HG02970 (cell line): Measurements from ENCODE around the gene IMPDH1.

ENCODE experiments used
- ATAC-seq: cut with Tn5 transposase; IDR thresholded peaks from one replicate; pipeline ENCODE4 v1.9.1; 2021; ENCODE audit warnings: mild to moderate bottlenecking, moderate library complexity, moderate number of reproducible peaks; ENCODE audit not compliant: unreplicated experiment, low FRiP score

Gene IMPDH1

GRCh38 chr7:128406314-128407232, 3.2 kb downstream of the IMPDH1 start:
- ATAC-seq: no peak

GRCh38 chr7:128405471-128406313, 4.1 kb downstream of the IMPDH1 start:
- ATAC-seq: no peak

GRCh38 chr7:128404886-128405470, 4.8 kb downstream of the IMPDH1 start:
- no peak for ATAC-seq

- ATAC-seq: no peak
Measured at GRCh38 chr7:128404143-128404681, 5.6 kb downstream of the IMPDH1 start.

GRCh38 chr7:128403676-128404075, 6.1 kb downstream of the IMPDH1 start:
- no peak for ATAC-seq

- ATAC-seq: no peak
Measured at GRCh38 chr7:128402356-128402755, 7.4 kb downstream of the IMPDH1 start.

GRCh38 chr7:128400566-128400965, 9.2 kb downstream of the IMPDH1 start:
- no peak for ATAC-seq

GRCh38 chr7:128399991-128400390, 9.8 kb downstream of the IMPDH1 start:
- ATAC-seq: no peak

GRCh38 chr7:128398841-128399135, 11.0 kb downstream of the IMPDH1 start:
- no peak for ATAC-seq

- ATAC-seq: no peak
Measured at GRCh38 chr7:128398016-128398840, 11.6 kb downstream of the IMPDH1 start.

- ATAC-seq: no peak
Measured at GRCh38 chr7:128396357-128396756, 13.4 kb downstream of the IMPDH1 start.

- ATAC-seq: no peak
Measured at GRCh38 chr7:128395748-128396147, 14.0 kb downstream of the IMPDH1 start.

GRCh38 chr7:128394904-128395496, 14.8 kb downstream of the IMPDH1 start:
- no peak for ATAC-seq

- no peak for ATAC-seq
Measured at GRCh38 chr7:128393526-128394330, 16.1 kb downstream of the IMPDH1 start.

- no peak for ATAC-seq
Measured at GRCh38 chr7:128392446-128393327, 17.1 kb downstream of the IMPDH1 start.

GRCh38 chr7:128391805-128392204, 18.0 kb downstream of the IMPDH1 start:
- no peak for ATAC-seq

- ATAC-seq: no peak
Measured at GRCh38 chr7:128390871-128391565, 18.8 kb downstream of the IMPDH1 start.
